Cardiac fibroblast (primary cell): ENCODE results near the gene MRPL16.

Source experiments
- DNase-seq, 2 donors: peaks; one replicate each; pipeline versions ENCODE4 v3.0.0 to v3.0.0-alpha.2; 2010; ENCODE audit warnings: low read depth in 2 of 2
- H3K4me3 ChIP-seq, 2 donors: replicated peaks in 1 of 2; 1 replicate in 1 of 2; 2 replicates in 1 of 2; pipeline ENCODE4 v1.5.1; 2011; ENCODE audit warnings: low read depth in 2 of 2, low read length in 2 of 2, mild to moderate bottlenecking in 2 of 2, moderate library complexity in 1 of 2
- CTCF ChIP-seq: IDR thresholded peaks from one replicate; pipeline ENCODE4 v1.5.1; 2011; ENCODE audit warnings: low read depth, mild to moderate bottlenecking, low read length, inconsistent platforms

Gene MRPL16

GRCh38 chr11:59801160-59801706 lies 9.3 kb downstream of the MRPL16 start:
- H3K4me3 ChIP-seq = no peak overlapping the region
- peak in 1 of 2 donors; percentile 6 for DNase-seq
- TF ChIP-seq CTCF = no peak

DNA sequence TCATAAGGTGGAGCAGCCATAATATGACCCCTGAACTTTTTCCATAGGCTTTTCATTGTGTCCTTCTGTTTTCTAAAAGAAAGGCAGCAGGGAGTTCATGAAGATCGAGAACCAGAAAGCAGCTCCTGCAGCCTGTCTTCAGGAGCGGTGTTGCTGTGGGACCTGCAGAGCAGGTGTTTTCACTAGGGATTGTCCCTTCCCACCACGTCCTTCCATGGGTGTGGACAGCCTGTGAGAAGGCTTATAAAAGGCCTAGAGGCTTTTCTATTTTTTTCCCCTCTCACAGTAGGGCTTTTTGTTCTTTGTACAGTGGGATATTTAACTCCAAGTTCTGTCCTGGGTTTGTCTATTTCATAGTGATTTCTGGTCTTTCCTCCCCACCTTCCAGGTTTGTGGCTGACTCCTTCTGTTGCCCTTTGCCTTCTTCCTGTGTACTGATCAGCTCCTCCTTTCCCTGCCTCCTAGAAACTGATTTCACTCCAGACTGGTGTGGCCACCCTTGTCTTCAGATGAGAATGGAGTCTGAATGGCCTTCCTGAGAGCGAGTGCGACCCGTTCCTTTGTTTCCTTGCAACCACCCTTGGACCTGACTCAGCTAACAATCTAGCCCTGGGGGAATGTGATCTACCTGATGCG lies 10.1 kb downstream of the MRPL16 start:
- H3K4me3 ChIP-seq = no peak overlapping the region
- TF ChIP-seq CTCF = no peak
- no peak for DNase-seq

- TF ChIP-seq CTCF = no peak
- no peak for DNase-seq
- no peak overlapping the region for H3K4me3 ChIP-seq
Measured at GRCh38 chr11:59794417-59794816, 16.2 kb downstream of the MRPL16 start.

DNA sequence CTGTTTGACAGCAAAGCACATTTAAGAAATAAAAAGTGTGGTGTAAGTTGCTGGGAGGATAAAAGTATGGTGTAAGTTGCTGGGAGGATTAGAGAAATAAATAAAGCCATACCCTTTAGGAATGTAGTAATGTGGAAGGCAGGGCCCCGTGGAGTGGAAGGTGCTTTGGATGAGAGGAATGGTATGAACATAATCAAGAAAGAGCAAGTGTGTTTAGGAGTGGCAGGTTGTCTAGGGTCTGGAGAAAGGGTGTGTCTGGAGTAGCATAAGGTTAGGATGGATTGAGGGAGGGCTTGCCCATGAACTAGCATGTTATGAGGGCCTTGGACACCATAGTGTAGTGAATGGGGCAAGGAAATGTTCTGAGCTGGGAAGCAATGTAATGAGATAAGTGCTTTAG lies 18.1 kb downstream of the MRPL16 start:
- no peak for TF ChIP-seq CTCF
- DNase-seq = no peak
- no peak overlapping the region for H3K4me3 ChIP-seq

DNA sequence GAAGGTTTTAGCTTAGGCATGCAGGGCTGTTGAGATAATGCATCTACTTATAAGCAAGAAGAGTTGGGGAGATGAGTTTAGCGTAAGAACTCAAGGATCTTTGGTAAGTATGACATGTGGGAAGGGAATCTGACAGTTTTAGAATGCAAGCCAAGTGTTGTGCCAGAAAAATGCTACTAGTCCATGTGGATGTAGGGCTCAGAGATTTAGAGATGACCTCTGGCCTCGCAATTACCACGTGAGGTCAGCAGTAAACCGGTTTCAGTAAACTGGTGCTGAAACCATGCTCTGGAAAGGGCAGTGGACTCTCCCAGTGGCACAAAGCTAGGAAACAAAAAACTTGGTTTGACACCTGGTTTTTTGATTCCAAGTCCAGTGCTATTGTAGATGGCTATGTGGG lies 18.9 kb downstream of the MRPL16 start:
- peak in 1 of 2 donors; percentile 31 for DNase-seq
- no peak overlapping the region for H3K4me3 ChIP-seq

GRCh38 chr11:59787816-59788215 lies 22.8 kb downstream of the MRPL16 start:
- TF ChIP-seq CTCF = no peak
- H3K4me3 ChIP-seq = no peak overlapping the region
- peak; percentile 78 to 84 for DNase-seq

More for the DNA sequence above, 18.9 kb downstream of the MRPL16 start:
- no peak for TF ChIP-seq CTCF

GRCh38 chr11:59787255-59787588 lies 23.4 kb downstream of the MRPL16 start:
- no peak for DNase-seq
- no peak for TF ChIP-seq CTCF
- H3K4me3 ChIP-seq = no peak overlapping the region
